NCI-H2227 (cell line): ENCODE results near the gene SLCO1A2.
A peak's percentile ranks its signal among the peaks of the same experiment; 100 is the strongest.

Experiments used
- DNase-seq: peaks from one replicate; lab custom pipeline; 2025; ENCODE audit not compliant: unreplicated experiment; lab: John Stamatoyannopoulos, UW

The SLCO1A2 gene

GRCh38 chr12:21220266-21220665 lies 114.5 kb downstream of the SLCO1A2 start:
- DNase-seq: peak; percentile 2

GRCh38 chr12:21219206-21219605 lies 115.5 kb downstream of the SLCO1A2 start:
- no peak for DNase-seq
